Left lung (tissue), 10 donors: Measurements from ENCODE around the gene TMEM80. TPM values are rescaled to one million over a fixed set of nuclear protein-coding genes. Genes with fewer than 3 reads are reported as not detected.

ENCODE experiments used
- ATAC-seq: fragments of 200-7000 bp; cut with Tn5 transposase; one replicate; pipeline ENCODE4 v1.9.1; 2020; ENCODE audit warnings: moderate library complexity
- DNase-seq, 4 donors: peaks; one replicate each; pipeline ENCODE4 v3.0.0-alpha.2; 2013 to 2020
- H3K27ac ChIP-seq, 2 donors: fragments of 200-600 bp; sonication (generic) in 1 of 2; one replicate each; pipeline versions ENCODE4 v1.5.0 to v1.8.0; 2020 to 2021
- H3K27me3 ChIP-seq, 2 donors: fragments of 200-600 bp; sonication (generic) in 1 of 2; one replicate each; pipeline versions ENCODE4 v1.5.0 to v1.8.0; 2020 to 2021
- H3K36me3 ChIP-seq, 2 donors: fragments of 200-600 bp; sonication (generic) in 1 of 2; one replicate each; pipeline versions ENCODE4 v1.5.0 to v1.8.0; 2020 to 2021
- H3K4me1 ChIP-seq, 2 donors: fragments of 200-600 bp; one replicate each; pipeline ENCODE4 v1.8.0; 2021
- H3K4me3 ChIP-seq, 2 donors: fragments of 200-600 bp; sonication (generic) in 1 of 2; one replicate each; pipeline versions ENCODE4 v1.5.0 to v1.8.0; 2020 to 2021; ENCODE audit warnings: mild to moderate bottlenecking in 1 of 2
- H3K9me3 ChIP-seq, 2 donors: fragments of 200-600 bp; sonication (generic) in 1 of 2; one replicate each; pipeline versions ENCODE4 v1.5.0 to v1.8.0; 2020 to 2021
- intact Hi-C, 2 donors: fragments of 100-400 bp; cut with DNase I; formaldehyde crosslinking; loops; one replicate each; pipeline versions ENCODE4 v1.11.2 to v1.14.2; 2022
- polyA plus RNA-seq, 6 donors: library from polyadenylated mRNA; unstranded; fragments of 120-200 nt; gene quantifications; one replicate each; pipeline ENCODE4 v1.2.1, GENCODE V29; 2013; ENCODE audit not compliant: insufficient read length in 6 of 6
- total RNA-seq, 2 donors: library from RNA; stranded (reverse); fragmentation: NEBNext Ultra II Directional; extraction: Animal tissue kit (Norgen Biotek cat#: 25700); gene quantifications; one replicate each; pipeline ENCODE4 v1.2.1, GENCODE V29; 2021
- TF ChIP-seq, protein P1 (sequence below), 2 donors: fragments of 200-600 bp; sonication (generic) in 1 of 2; IDR thresholded peaks; one replicate each; pipeline versions ENCODE4 v1.5.0 to v1.8.0; 2021; ENCODE audit warnings: antibody characterized with exemption in 2 of 2
- donor health status: DM: no; HTN: yes; CAD: no.
- donor health status: DM: no; HTN: no; CAD: no.

TMEM80 gene
- total and polyA plus RNA-seq, 8 donors, result 23.6 to 34.5 (median 30.4) TPM

DNA sequence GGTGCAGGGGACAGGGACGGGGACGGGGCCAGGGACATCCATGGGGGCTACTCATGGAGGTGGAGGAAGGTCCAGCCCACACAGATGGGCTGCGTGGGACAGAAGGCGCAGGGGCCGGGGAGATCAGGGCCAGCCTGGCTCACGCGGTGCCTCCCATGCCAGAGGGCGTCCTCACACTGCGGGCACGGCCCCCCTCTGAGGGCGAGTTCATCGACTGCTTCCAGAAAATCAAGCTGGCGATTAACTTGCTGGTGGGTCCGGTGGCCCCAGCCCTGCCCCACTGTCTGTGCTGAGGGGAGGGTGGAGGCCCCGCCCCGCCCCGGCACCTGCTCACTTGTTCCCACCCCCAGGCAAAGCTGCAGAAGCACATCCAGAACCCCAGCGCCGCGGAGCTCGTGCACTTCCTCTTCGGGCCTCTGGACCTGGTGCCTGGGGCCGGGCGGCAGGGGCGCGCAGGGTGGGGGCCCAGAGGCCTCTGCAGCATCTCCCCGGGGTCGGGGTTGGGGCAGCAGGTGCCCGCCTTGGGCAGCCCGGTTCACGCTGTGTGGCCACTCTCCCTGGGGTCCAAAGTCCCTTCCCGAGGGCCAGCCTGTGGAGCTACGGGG lies 26.2 kb downstream of the TMEM80 start:
- Histone ChIP-seq H3K4me3 (no peak overlapping the region), H3K27ac (no peak overlapping the region), H3K9me3 (no peaks in the 10 kb centered on the region), H3K36me3 (peaks cover 0 to 12% of the 10 kb centered on the region in 2 donors), H3K4me1 (peaks cover 0 to 43% of the 10 kb centered on the region in 2 donors), H3K27me3 (peaks cover 35 to 84% of the 10 kb centered on the region in 2 donors)
- peak in 1 of 4 donors; percentile 92 for DNase-seq
- intact Hi-C loops, result no loop called here
- no peak for ATAC-seq
- TF ChIP-seq, protein P1, sequence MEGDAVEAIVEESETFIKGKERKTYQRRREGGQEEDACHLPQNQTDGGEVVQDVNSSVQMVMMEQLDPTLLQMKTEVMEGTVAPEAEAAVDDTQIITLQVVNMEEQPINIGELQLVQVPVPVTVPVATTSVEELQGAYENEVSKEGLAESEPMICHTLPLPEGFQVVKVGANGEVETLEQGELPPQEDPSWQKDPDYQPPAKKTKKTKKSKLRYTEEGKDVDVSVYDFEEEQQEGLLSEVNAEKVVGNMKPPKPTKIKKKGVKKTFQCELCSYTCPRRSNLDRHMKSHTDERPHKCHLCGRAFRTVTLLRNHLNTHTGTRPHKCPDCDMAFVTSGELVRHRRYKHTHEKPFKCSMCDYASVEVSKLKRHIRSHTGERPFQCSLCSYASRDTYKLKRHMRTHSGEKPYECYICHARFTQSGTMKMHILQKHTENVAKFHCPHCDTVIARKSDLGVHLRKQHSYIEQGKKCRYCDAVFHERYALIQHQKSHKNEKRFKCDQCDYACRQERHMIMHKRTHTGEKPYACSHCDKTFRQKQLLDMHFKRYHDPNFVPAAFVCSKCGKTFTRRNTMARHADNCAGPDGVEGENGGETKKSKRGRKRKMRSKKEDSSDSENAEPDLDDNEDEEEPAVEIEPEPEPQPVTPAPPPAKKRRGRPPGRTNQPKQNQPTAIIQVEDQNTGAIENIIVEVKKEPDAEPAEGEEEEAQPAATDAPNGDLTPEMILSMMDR (IDR thresholded peaks at IDR 0.05), result no peak

DNA sequence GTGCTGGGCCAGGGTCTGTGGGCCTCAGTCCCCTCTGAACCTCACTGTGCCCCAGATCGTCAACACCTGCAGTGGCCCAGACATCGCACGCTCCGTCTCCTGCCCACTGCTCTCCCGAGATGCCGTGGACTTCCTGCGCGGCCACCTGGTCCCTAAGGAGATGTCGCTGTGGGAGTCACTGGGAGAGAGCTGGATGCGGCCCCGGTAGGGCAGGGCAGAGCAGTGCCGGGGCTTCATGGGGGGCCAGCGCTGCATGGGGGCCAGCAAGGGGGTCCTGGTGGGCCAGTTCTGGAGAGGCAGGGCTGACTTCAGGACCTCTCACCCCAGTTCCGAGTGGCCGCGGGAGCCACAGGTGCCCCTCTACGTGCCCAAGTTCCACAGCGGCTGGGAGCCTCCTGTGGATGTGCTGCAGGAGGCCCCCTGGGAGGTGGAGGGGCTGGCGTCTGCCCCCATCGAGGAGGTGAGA lies 26.8 kb downstream of the TMEM80 start:
- peaks cover 0 to 47% of the 10 kb centered on the region in 2 donors for H3K4me1 ChIP-seq
- intact Hi-C loops, result no loop called here
- TF ChIP-seq, protein P1 (IDR thresholded peaks at IDR 0.05), result no peak
- no peak overlapping the region for H3K27ac ChIP-seq
- H3K9me3 ChIP-seq, result no peaks in the 10 kb centered on the region
- peaks cover 35 to 89% of the 10 kb centered on the region in 2 donors for H3K27me3 ChIP-seq
- H3K36me3 ChIP-seq, result peaks cover 0 to 12% of the 10 kb centered on the region in 2 donors
- no peak for ATAC-seq
- DNase-seq, result no peak
- H3K4me3 ChIP-seq, result no peak overlapping the region

DNA sequence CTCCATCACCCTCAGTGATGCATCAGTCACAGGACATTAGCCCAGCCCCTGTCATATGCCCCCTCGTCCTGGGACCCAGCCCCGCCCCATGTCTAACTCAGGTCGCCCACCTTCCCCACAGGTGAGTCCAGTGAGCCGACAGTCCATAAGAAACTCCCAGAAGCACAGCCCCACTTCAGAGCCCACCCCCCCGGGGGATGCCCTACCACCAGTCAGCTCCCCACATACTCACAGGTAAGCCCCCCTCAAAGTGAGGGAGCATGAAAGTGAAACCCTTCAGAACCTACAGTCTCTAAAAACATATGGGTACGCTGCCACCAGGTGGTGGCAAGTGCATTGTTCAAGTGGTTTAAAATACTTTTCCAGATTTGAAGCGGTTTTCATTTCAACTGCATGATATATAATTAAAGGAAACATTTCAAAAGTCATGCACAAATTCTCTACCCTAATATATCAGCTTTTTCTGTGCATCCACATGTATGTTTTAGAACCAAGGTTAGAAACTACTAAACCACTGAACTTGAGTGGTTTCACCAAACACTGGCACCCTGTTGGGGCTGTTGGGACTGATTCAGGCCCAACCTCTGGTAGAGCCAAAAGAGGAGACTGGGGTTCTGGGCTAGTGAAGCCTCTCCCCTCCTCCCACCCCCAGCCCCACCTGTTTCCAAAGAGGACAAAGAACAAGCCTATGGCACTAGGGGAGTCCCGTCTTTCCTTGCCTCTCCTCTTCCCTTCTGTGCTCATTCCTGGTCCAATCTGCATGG lies 27.7 kb downstream of the TMEM80 start:
- peaks cover 35 to 91% of the 10 kb centered on the region in 2 donors for H3K27me3 ChIP-seq
- H3K9me3 ChIP-seq, result no peaks in the 10 kb centered on the region
- TF ChIP-seq, protein P1 (IDR thresholded peaks at IDR 0.05), result peak; percentile 46 to 57
- peaks cover 3 to 55% of the 10 kb centered on the region in 2 donors for H3K4me1 ChIP-seq
- H3K36me3 ChIP-seq, result peaks cover 0 to 12% of the 10 kb centered on the region in 2 donors
- H3K27ac ChIP-seq, result no peak overlapping the region
- intact Hi-C loops, result no loop called here
- no peak for ATAC-seq
- no peak for DNase-seq
- no peak overlapping the region for H3K4me3 ChIP-seq

DNA sequence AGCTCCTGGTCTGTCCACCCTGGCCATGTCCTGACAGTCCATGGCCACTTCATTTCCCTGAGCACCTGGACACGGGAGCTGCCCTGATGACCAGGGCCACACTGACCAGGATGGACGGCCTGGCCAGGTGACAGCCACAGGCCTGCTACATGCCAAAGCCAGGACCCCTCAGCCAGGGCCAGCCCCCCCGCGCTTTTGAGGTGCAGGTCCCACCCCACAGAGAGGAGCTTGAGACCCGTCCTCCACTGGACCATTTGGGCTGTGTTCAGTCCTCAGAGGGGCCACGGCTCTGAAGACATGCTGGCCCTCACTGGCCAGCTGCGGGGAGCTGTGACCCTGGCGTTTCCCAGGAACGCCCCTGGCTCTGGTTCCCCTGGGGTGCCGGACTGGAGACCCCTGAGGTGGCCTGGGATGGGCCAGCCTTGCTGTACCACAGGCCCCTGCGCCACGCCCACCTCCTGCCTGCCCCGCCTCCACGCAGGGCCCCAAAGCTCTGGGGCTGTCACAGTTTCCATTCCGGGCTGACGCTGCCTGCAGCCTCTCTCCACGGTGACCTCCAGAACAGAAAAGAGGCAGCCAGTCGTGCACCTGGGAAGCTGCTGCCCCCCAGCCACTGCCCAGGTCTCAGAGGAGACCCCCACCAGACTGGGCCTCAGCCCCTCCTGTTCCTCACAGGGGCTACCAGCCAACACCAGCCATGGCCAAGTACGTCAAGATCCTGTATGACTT lies 28.6 kb downstream of the TMEM80 start:
- no peak overlapping the region for H3K27ac ChIP-seq
- peaks cover 3 to 65% of the 10 kb centered on the region in 2 donors for H3K4me1 ChIP-seq
- no peaks in the 10 kb centered on the region for H3K9me3 ChIP-seq
- intact Hi-C loops, result no loop called here
- no peak for DNase-seq
- TF ChIP-seq, protein P1 (IDR thresholded peaks at IDR 0.05), result no peak
- no peak for ATAC-seq
- peaks cover 0 to 12% of the 10 kb centered on the region in 2 donors for H3K36me3 ChIP-seq
- peaks cover 35 to 90% of the 10 kb centered on the region in 2 donors for H3K27me3 ChIP-seq
- no peak overlapping the region for H3K4me3 ChIP-seq
